Fibroblast of peridontal ligament (primary cell): ENCODE measurements around the gene SH3BGRL.
"Not testable (repeated sequence)": the region's sequence is repeated elsewhere in the genome, so short reads cannot be mapped to it uniquely, and the experiment has no call there.

ENCODE experiments used
- DNase-seq: peaks from one replicate; pipeline ENCODE4 v3.0.0-alpha.2; 2010; ENCODE audit errors: extremely low read depth

Gene SH3BGRL

GRCh38 chrX:81259714-81260395, 58.0 kb downstream of the SH3BGRL start:
- DNase-seq: peak; percentile 54

GRCh38 chrX:81261576-81261975, 59.7 kb downstream of the SH3BGRL start:
- DNase-seq: no peak

- no peak for DNase-seq
Observed at GRCh38 chrX:81263059-81263458, 61.2 kb downstream of the SH3BGRL start.

DNA sequence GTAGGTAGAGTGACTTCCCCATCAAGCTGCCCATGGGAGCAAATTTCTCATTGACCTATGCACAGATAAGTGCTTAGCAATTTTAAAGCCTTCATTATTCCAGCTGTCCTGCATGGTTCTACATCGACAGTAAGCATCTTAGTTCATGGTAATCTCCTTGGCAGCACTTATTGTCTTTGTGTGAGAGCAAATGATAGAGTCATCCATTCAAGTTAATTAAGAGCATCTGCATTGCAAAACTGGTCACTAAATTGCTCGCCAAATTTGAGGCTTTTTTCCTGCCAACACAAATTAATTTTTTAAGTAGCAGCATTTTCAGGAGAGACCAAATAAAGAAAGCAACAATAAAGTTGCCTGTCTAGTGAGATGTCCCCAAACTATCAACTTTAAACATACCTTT, 76.7 kb downstream of the SH3BGRL start:
- no peak for DNase-seq

DNA sequence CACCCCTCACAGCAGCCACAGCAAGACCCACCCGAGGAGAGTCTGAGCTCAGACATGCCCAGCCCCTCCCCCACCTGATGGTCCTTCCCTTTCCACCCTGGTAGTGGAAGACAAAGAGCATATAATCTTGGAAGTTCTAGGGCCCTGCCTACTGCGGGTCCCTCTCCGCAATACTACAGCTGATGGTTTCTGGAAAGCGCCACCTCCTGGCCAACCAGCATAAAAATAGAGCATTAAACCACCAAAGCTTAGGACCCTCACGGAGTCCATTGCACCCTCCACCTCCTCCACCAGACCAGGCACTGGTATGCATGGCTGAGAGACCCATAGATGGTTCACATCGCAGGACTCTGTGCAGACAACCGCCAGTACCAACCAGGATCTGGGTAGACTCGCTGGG, 78.2 kb downstream of the SH3BGRL start:
- DNase-seq: no peak

DNA sequence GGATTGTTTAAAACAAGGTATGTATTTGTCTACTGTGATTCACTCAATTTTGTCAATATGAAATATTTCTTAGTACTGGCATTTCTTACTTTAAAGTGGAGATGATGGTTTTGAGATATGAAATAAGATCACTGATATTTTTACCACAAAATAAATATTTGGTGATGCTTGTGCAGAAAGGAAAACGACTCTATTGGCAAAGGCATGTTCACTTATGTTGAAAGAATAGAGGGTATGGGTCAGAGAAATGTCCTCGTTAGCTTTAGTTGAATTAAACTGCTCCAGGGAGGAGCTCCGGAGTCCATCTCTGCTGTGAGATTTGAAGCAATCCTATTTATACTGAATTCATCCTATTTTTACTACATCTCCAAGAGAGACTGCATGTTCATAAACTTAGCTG, 84.2 kb downstream of the SH3BGRL start:
- no peak for DNase-seq

DNA sequence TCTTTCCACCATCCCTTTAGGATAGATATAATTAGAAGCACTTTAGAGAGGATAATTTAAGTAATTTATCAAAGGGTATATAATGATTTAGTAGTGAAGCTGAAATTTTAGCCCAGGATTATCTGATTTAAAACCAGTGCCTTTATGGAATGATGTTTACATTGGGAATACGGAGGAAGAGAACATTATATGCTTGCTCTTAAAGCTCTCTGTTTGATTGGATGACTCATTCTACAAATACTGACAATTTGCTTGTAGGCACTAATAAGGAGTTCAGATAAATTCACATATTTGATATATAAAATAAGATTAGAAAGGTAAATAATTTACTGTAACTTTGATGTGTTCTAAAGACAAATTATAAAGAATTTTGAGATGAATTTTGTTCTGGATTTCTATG, 84.7 kb downstream of the SH3BGRL start:
- no peak for DNase-seq

GRCh38 chrX:81291996-81292395, 90.1 kb downstream of the SH3BGRL start:
- no peak for DNase-seq

- DNase-seq: no peak
Observed at GRCh38 chrX:81294101-81294500, 92.2 kb downstream of the SH3BGRL start.

GRCh38 chrX:81301877-81302276, 100.0 kb downstream of the SH3BGRL start:
- no peak for DNase-seq

DNA sequence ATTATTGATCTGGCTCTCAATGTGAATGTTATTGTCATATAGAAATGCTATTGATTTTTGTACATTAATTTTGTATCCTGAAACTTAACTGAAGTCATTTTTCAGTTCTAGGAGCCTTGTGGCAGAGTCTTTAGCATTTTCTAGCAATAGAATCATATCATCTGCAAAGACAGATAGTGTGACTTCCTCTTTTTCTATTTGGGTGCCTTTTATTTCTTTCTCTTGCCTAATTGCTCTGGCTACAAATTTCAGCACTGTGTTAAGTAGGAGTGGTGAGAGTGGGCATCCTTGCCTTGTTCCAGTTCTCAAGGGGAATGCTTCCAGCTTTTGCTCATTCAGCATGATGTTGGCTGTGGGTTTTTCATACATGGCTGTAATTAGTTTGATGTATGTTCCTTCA, 102.7 kb downstream of the SH3BGRL start:
- DNase-seq: no peak

GRCh38 chrX:81305240-81305639, 103.3 kb downstream of the SH3BGRL start:
- no peak for DNase-seq

- DNase-seq: no peak
Observed at GRCh38 chrX:81308086-81308829, 106.4 kb downstream of the SH3BGRL start.

- DNase-seq: no peak
Observed at GRCh38 chrX:81316163-81316562, 114.3 kb downstream of the SH3BGRL start.

- DNase-seq: not testable (repeated sequence)
Observed at GRCh38 chrX:81331653-81332052, 129.8 kb downstream of the SH3BGRL start.

DNA sequence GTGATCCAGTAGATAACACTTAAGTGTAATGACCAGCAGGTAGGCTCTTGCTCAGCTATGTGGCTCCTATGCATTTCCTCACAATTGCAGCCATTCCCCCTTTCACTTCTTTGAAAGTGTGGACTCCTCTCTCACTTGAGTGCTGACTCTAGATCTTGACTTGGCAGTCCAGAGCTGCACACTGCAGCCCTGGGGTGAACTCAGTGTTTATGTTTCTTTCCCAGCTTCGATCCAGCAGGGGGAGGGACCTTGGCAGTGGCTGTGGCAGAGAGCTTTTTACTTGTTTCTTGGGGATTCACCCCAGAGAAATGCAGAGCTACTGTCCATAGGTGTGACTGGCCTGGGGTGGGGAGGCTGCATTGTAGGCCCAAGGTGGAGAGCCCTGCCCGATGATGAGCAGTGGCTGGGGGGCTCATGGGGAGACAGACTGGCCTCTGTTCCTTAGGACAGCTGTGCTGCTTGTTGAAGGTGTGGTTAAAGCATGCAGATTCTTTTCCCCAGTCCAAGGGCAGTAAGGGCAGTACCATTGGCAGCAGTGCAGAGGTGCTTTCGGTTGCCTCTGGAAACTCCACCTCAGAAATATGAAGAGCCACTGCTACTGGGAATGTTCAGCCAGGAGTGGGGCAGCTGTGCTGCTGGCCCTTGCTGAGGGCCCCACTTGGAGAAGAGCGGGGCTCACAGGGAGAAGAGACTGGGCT, 134.7 kb downstream of the SH3BGRL start:
- DNase-seq: peak; percentile 21

GRCh38 chrX:81337805-81338204, 135.9 kb downstream of the SH3BGRL start:
- DNase-seq: no peak

DNA sequence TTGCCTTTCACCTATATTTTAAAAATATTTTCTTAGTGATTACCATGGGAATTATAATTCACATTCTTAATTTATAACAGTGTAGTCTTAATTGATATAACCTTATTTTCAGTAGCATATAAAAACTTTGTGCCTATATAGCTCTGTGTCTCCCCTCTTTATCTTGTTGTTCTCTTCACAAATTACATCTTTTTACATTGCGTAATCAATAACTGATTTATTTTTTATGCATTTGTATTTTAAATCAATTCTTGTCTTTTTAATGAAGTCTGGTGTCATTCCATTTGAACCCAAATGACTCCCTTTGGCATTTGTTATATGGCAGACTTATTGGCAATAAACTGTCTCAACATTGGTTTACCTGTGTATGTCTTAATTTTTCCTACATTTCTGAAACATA, 137.0 kb downstream of the SH3BGRL start:
- no peak for DNase-seq

- not testable (repeated sequence) for DNase-seq
Observed at GRCh38 chrX:81345296-81345695, 143.4 kb downstream of the SH3BGRL start.
